ENCODE results near the gene RPL36A. TPM values are rescaled to one million over a fixed set of nuclear protein-coding genes. Genes with fewer than 3 reads are reported as not detected.

The RPL36A gene
- total and polyA plus RNA-seq, 4 donors, result 166 to 1,311 (median 508) TPM

GRCh38 chrX:101362757-101363156 lies 28.1 kb upstream of the RPL36A start:
- Histone ChIP-seq H3K9me3 (ENCODE audit: control insufficient read depth, insufficient read depth, low read length) (no peaks in the 10 kb centered on the region), H3K27me3 (ENCODE audit: control insufficient read depth, insufficient read depth, low read length) (peaks cover 8% of the 10 kb centered on the region), H3K27ac (ENCODE audit: low read depth, low read length) (no peak overlapping the region), H3K4me1 (ENCODE audit: control insufficient read depth, insufficient read depth, low read length) (no peaks in the 10 kb centered on the region), H3K4me3 (ENCODE audit: low read depth, low read length) (no peak overlapping the region), H3K36me3 (ENCODE audit: control insufficient read depth, insufficient read depth, low read length) (no peaks in the 10 kb centered on the region)
- DNase-seq (ENCODE audit: low read depth in 4 of 6, low spot score in 6 of 6), result no peak

GRCh38 chrX:101365301-101365795 lies 25.5 kb upstream of the RPL36A start:
- H3K27ac ChIP-seq (ENCODE audit: low read depth, low read length), result no peak overlapping the region
- no CpG with 5 or more reads among the region's 1 CpG for WGBS (ENCODE audit: insufficient coverage)
- no peaks in the 10 kb centered on the region for H3K4me1 ChIP-seq (ENCODE audit: control insufficient read depth, insufficient read depth, low read length)
- no peak overlapping the region for H3K4me3 ChIP-seq (ENCODE audit: low read depth, low read length)
- no peaks in the 10 kb centered on the region for H3K36me3 ChIP-seq (ENCODE audit: control insufficient read depth, insufficient read depth, low read length)
- no peak for DNase-seq (ENCODE audit: low read depth in 4 of 6, low spot score in 6 of 6)
- peaks cover 10% of the 10 kb centered on the region for H3K27me3 ChIP-seq (ENCODE audit: control insufficient read depth, insufficient read depth, low read length)
- H3K9me3 ChIP-seq (ENCODE audit: control insufficient read depth, insufficient read depth, low read length), result no peaks in the 10 kb centered on the region

DNA sequence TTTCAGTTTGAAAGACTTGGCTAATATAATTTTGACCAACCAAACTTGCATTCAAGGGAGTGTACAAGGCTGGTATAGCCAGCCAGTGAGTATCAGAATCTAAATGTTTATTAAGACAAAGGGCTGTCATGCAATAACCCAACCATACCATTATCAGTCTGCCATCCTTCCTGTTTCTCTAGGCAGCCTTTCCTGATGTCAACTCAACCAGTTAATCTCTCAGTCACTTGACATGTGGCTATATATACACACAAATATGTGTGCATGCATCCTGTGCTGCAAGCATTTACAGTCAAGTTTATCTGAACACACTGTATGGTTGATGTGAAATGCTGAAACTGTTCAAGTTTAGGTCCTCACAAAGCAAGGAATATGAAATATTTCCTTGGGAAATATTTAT lies 22.0 kb upstream of the RPL36A start:
- Histone ChIP-seq H3K36me3 (ENCODE audit: control insufficient read depth, insufficient read depth, low read length) (no peaks in the 10 kb centered on the region), H3K4me3 (ENCODE audit: low read depth, low read length) (no peak overlapping the region), H3K27me3 (ENCODE audit: control insufficient read depth, insufficient read depth, low read length) (peaks cover 9% of the 10 kb centered on the region), H3K27ac (ENCODE audit: low read depth, low read length) (no peak overlapping the region), H3K9me3 (ENCODE audit: control insufficient read depth, insufficient read depth, low read length) (no peaks in the 10 kb centered on the region), H3K4me1 (ENCODE audit: control insufficient read depth, insufficient read depth, low read length) (no peaks in the 10 kb centered on the region)
- no peak for DNase-seq (ENCODE audit: low read depth in 4 of 6, low spot score in 6 of 6)

DNA sequence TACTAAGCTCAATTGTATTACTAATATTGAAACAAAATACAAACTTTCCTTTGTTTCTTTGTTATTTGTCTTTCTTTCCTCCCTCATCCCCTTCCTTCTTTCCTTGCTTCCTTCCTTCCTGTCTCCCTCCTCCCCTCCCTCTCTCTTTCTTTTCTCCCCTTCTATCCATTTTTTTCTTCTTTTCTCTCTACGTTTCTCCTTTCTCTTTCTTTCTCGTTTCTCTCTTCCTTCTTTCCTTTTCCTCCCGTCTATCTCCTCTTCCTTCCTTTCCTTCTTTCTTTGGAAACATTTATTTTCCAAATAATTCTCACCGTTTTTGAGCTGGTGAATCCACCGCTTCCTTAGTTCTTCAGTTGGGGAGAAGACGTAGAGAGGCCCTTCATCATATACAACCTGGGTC lies 21.1 kb upstream of the RPL36A start:
- no peaks in the 10 kb centered on the region for H3K4me1 ChIP-seq (ENCODE audit: control insufficient read depth, insufficient read depth, low read length)
- no peak overlapping the region for H3K4me3 ChIP-seq (ENCODE audit: low read depth, low read length)
- no peak overlapping the region for H3K27ac ChIP-seq (ENCODE audit: low read depth, low read length)
- peaks cover 9% of the 10 kb centered on the region for H3K27me3 ChIP-seq (ENCODE audit: control insufficient read depth, insufficient read depth, low read length)
- 62% methylated on average over 3 of the region's 6 CpGs for WGBS (ENCODE audit: insufficient coverage)
- no peak for DNase-seq (ENCODE audit: low read depth in 4 of 6, low spot score in 6 of 6)
- no peaks in the 10 kb centered on the region for H3K36me3 ChIP-seq (ENCODE audit: control insufficient read depth, insufficient read depth, low read length)
- no peaks in the 10 kb centered on the region for H3K9me3 ChIP-seq (ENCODE audit: control insufficient read depth, insufficient read depth, low read length)

DNA sequence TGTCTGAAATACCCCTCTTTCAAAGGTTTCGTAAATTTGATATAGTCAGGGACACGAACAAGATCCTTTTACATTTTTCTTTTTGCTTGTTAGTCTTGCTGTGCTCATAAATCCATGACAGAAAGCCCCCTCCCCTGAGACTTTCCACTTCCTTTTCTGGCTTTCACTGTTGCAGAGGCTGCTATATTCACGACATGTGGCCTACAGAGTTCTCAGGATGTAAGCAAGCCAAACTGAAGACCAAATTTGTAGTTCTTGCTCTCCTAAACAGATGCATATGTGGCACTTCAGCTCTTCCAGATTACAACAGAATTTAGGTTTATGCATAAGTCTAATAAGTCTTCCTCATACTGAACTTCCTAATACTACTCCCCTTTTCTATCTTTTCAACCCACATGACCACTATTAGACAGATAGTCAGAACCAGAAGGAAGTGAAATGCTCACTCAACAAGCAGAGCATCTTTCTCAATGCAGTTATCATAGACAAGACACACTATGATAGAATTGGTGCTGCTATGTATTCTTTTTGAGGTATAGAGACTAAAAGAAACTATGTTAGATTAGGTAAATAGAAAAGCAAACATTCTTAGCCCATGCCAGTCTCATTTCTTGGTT lies 19.8 kb upstream of the RPL36A start:
- WGBS (ENCODE audit: insufficient coverage), result 59% methylated on average over 3 of the region's 3 CpGs
- H3K4me1 ChIP-seq (ENCODE audit: control insufficient read depth, insufficient read depth, low read length), result no peaks in the 10 kb centered on the region
- peaks cover 6% of the 10 kb centered on the region for H3K27me3 ChIP-seq (ENCODE audit: control insufficient read depth, insufficient read depth, low read length)
- H3K9me3 ChIP-seq (ENCODE audit: control insufficient read depth, insufficient read depth, low read length), result no peaks in the 10 kb centered on the region
- no peak overlapping the region for H3K27ac ChIP-seq (ENCODE audit: low read depth, low read length)
- no peak overlapping the region for H3K4me3 ChIP-seq (ENCODE audit: low read depth, low read length)
- H3K36me3 ChIP-seq (ENCODE audit: control insufficient read depth, insufficient read depth, low read length), result no peaks in the 10 kb centered on the region
- DNase-seq (ENCODE audit: low read depth in 4 of 6, low spot score in 6 of 6), result no peak

GRCh38 chrX:101377547-101377946 lies 13.3 kb upstream of the RPL36A start:
- Histone ChIP-seq H3K4me1 (ENCODE audit: control insufficient read depth, insufficient read depth, low read length) (no peaks in the 10 kb centered on the region), H3K27me3 (ENCODE audit: control insufficient read depth, insufficient read depth, low read length) (peaks cover 4% of the 10 kb centered on the region)
- 57% methylated on average over 1 of the region's 1 CpG for WGBS (ENCODE audit: insufficient coverage)

GRCh38 chrX:101383679-101384205 lies 7.1 kb upstream of the RPL36A start:
- 7% methylated on average over 2 of the region's 4 CpGs for WGBS (ENCODE audit: insufficient coverage)
- no peaks in the 10 kb centered on the region for H3K9me3 ChIP-seq (ENCODE audit: control insufficient read depth, insufficient read depth, low read length)

More at GRCh38 chrX:101377547-101377946, 13.3 kb upstream of the RPL36A start:
- Histone ChIP-seq H3K9me3 (ENCODE audit: control insufficient read depth, insufficient read depth, low read length) (no peaks in the 10 kb centered on the region), H3K27ac (ENCODE audit: low read depth, low read length) (no peak overlapping the region), H3K36me3 (ENCODE audit: control insufficient read depth, insufficient read depth, low read length) (no peaks in the 10 kb centered on the region), H3K4me3 (ENCODE audit: low read depth, low read length) (no peak overlapping the region)
- DNase-seq (ENCODE audit: low read depth in 4 of 6, low spot score in 6 of 6), result no peak

DNA sequence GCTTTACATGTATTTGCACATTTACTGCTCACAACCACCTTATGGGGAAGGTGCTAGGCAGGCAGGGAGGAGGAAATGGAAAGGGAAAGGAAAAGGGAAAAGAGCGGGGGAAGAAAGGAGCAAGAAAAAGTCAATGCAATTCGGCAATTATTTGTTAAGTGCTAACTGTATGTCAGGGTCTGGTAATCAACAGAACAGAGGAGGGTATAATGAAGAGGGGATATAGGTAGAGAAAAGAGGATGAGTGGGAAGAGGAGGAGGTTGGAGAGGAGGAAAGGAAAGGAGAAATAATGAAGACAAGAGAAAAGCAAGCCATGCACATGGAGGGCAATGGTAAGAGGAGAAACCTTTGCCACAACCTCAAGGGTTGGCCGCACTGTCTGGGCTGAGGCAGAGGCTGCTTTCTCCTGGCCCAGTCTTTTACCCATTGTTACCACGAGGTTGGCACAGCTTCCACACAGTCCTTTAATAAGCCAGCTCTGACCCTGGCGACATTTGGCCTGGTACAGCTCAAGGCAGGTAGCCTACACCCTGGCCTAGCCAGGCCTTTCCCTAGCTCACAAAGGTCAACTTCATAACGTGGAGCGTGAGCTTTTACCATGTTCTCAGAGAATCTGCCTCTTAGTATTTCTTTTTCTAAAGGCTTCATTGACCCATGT lies 5.7 kb upstream of the RPL36A start:
- no peaks in the 10 kb centered on the region for H3K4me1 ChIP-seq (ENCODE audit: control insufficient read depth, insufficient read depth, low read length)
- H3K27ac ChIP-seq (ENCODE audit: low read depth, low read length), result no peak overlapping the region
- H3K4me3 ChIP-seq (ENCODE audit: low read depth, low read length), result no peak overlapping the region
- no peaks in the 10 kb centered on the region for H3K36me3 ChIP-seq (ENCODE audit: control insufficient read depth, insufficient read depth, low read length)
- WGBS (ENCODE audit: insufficient coverage), result 75% methylated on average over 7 of the region's 7 CpGs
- no peak for DNase-seq (ENCODE audit: low read depth in 4 of 6, low spot score in 6 of 6)
- H3K9me3 ChIP-seq (ENCODE audit: control insufficient read depth, insufficient read depth, low read length), result no peaks in the 10 kb centered on the region
- no peaks in the 10 kb centered on the region for H3K27me3 ChIP-seq (ENCODE audit: control insufficient read depth, insufficient read depth, low read length)

More at GRCh38 chrX:101383679-101384205, 7.1 kb upstream of the RPL36A start:
- peak in 2 of 6 donors; percentile 13 to 36 for DNase-seq (ENCODE audit: low read depth in 4 of 6, low spot score in 6 of 6)
- no peaks in the 10 kb centered on the region for H3K36me3 ChIP-seq (ENCODE audit: control insufficient read depth, insufficient read depth, low read length)
- no peaks in the 10 kb centered on the region for H3K4me1 ChIP-seq (ENCODE audit: control insufficient read depth, insufficient read depth, low read length)
- no peak overlapping the region for H3K27ac ChIP-seq (ENCODE audit: low read depth, low read length)
- H3K4me3 ChIP-seq (ENCODE audit: low read depth, low read length), result no peak overlapping the region
- H3K27me3 ChIP-seq (ENCODE audit: control insufficient read depth, insufficient read depth, low read length), result no peaks in the 10 kb centered on the region

DNA sequence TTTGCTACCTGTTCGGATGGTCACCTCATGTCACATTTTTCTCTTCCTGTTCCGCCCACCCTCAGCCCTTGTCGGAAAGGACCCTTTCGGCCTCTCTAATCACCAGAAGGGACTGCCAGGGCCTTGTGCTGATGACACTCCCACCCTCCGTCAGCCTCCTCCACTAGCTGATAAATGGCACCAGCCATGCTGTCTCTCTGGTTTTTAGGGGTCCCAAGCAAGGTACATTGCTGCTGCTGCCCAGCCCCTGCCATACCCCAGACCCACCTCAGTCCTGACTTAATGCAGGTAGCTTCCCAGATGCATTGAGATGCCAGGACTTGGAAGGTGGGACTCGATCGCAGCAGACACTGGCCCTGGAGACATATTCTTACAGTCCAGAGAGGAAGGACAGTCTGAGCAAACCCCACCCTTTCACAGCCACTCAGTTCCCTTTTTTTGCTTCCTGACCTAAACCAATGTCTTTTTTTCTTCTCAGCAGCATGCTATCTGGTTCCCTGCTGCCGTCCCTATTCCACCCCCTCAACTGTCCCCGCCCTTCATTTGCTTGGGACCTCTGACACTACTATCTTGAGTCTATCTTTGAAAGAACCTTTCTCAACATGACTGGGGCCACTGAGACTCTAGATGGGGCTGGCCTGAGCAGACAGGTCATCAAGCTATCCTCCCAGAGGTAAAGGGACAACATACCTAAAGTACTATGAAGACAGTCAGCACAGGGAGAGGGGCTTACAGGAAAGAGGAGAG lies 4.8 kb upstream of the RPL36A start, which contains the start of gene BTK:
Gene BTK, minus strand, starts transcription at position 397 of the 747 bp plus-strand sequence. CDS start 10,907 bp downstream, outside the sequence.
- 68% methylated on average over 9 of the region's 9 CpGs for WGBS (ENCODE audit: insufficient coverage)
- DNase-seq (ENCODE audit: low read depth in 4 of 6, low spot score in 6 of 6), result no peak
- H3K4me3 ChIP-seq (ENCODE audit: low read depth, low read length), result no peak within 1 kb of the TSS
- H3K27ac ChIP-seq (ENCODE audit: low read depth, low read length), result no peak within 1 kb of the TSS
- H3K9me3 ChIP-seq (ENCODE audit: control insufficient read depth, insufficient read depth, low read length), result no peaks in the 10 kb centered on the region
- H3K4me1 ChIP-seq (ENCODE audit: control insufficient read depth, insufficient read depth, low read length), result peaks cover 3% of the 10 kb centered on the region
- H3K36me3 ChIP-seq (ENCODE audit: control insufficient read depth, insufficient read depth, low read length), result no peaks in the 10 kb centered on the region
- peaks cover 2% of the 10 kb centered on the region for H3K27me3 ChIP-seq (ENCODE audit: control insufficient read depth, insufficient read depth, low read length)
